Subcutaneous adipose tissue (tissue), 4 donors: ENCODE results near the gene PHAF1. TPM values are rescaled to one million over a fixed set of nuclear protein-coding genes. Genes with fewer than 3 reads are reported as not detected.

Experiments used
- CTCF ChIP-seq: fragments of 450-650 bp; IDR thresholded peaks from one replicate; pipeline ENCODE4 v1.5.1; 2016; ENCODE audit warnings: low read depth, mild to moderate bottlenecking, control low read depth, antibody characterized with exemption, moderate library complexity
- total RNA-seq, 4 donors: library from RNA; depleted of rRNA; stranded (reverse); fragments of >200 nt; gene quantifications; one replicate each; pipeline ENCODE4 v1.1.0, GENCODE V29; 2016

PHAF1 gene
- 10 to 100 TPM; 15.1 to 30.1 (median 19.1) TPM for total RNA-seq

GRCh38 chr16:67109407-67110135 lies at the start of gene PHAF1:
PHAF1 (plus strand) TSS chr16:67109941; CDS start chr16:67110176, 235 bp downstream.
- TF ChIP-seq CTCF: no peak

GRCh38 chr16:67063008-67063407 lies 46.7 kb upstream of the PHAF1 start:
- TF ChIP-seq CTCF: no peak

DNA sequence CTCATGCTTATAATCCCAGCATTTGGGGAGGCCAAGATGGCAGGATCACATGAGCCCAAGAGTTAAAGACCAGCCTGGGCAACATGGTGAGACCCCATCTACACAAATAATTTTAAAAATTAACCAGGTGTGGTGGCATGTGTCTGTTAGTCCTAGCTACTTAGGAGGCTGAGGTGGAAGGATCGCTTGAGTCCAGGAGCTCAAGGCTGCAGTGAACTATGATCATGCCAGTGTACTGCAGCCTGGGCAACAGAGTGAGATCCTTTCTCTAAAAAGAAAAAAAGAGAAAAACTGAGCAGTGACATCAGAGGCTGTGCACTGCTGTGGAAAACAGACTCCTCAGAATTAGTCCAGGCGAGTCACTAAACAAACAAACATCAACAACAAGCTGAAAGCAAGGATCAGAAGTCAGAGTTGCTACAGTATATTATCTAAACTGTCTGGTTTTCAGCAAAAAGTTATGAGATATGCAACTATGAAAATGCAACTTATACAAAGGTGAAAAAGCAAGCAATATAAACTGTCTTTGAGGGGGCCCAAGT lies 41.5 kb upstream of the PHAF1 start:
- TF ChIP-seq CTCF: no peak

DNA sequence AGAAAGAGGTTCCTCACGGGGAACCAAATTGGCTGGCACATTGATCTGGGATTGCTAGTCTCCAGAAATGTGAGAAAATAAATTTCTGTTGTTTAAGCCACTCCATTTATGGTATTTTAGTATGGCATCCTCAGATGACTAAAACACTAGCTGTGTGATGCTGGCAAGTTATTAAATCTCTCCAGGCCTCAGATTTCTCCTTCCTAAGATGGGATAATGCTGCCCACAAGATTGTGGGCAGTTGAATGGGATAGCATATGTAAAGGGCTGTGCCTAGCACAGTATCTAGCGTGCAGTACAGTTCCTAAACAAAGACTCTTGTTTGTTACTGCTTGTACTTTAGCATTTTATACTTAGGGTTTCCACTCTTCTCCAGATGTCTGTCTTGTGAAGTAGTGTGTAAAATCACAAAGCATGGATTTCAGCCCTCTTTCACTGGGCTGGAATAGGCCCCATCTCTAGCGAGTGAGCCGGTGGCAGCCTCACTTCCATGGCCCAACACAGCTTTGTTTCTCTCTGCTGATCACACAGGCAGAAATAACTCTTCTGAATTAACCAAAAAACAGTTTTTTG lies 38.2 kb upstream of the PHAF1 start:
- TF ChIP-seq CTCF: no peak

- TF ChIP-seq CTCF: no peak
These were observed 34.4 kb upstream of the PHAF1 start for GRCh38 chr16:67075331-67075730.

GRCh38 chr16:67077871-67078270 lies 31.9 kb upstream of the PHAF1 start:
- TF ChIP-seq CTCF: no peak

DNA sequence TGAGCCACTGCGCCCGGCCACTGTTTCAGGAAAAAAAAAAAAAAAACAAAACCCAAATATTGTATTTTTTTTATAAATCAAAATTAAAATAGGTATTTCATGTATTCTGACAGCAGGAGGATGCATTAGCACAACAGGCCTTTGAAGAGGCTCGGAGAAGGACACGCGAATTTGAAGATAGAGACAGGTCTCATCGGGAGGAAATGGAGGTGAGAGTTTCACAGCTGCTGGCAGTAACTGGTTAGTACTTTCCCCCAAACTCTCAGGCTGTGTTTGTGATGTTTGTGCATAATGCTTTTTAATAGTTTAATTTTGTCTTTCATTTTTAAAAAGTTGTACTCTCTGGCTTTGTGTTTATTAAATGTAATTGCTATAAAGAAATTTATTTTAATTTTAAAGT lies 27.6 kb upstream of the PHAF1 start:
- no peak for TF ChIP-seq CTCF
